Endothelial cell of umbilical vein (primary cell): Measurements from ENCODE around the gene MAPK13. TPM values are rescaled to one million over a fixed set of nuclear protein-coding genes. Genes with fewer than 3 reads are reported as not detected.

Experiments used
- BruUV-seq: library from RNA; stranded (reverse); fragments of 400-500 nt; replicated peaks from 2 replicates; lab custom pipeline; 2021; lab: Mats Ljungman, UMichigan
- CTCF ChIA-PET: fragments of 300-600, 350-600 bp; sonication (Branson Sonifier 250); formaldehyde crosslinking; loops from one replicate; lab custom pipeline; 2021; ENCODE audit warnings: antibody characterized with exemption, inconsistent platforms; lab: Charles Lee
- POLR2A ChIA-PET: fragments of 300-600, 350-600 bp; sonication (Branson Sonifier 250); formaldehyde crosslinking; loops from one replicate; lab custom pipeline; 2021; ENCODE audit warnings: antibody characterized with exemption, inconsistent platforms; lab: Charles Lee
- DNase-seq: peaks from one replicate; pipeline ENCODE4 v3.0.0-alpha.2; 2011; ENCODE audit warnings: low read depth, low spot score
- FAIRE-seq: peaks from 2 replicates; lab custom pipeline; 2011; peaks lifted over from hg19 to GRCh38; lab: Jason Lieb, UNC
- H2AFZ ChIP-seq: 2 replicates; pipeline ENCODE4 v1.6.0; 2012; ENCODE audit warnings: low read depth, low read length, control low read depth, inconsistent platforms
- H3K27ac ChIP-seq: 2 replicates; pipeline ENCODE4 v1.5.1; 2011; ENCODE audit warnings: low read depth, mild to moderate bottlenecking, control low read depth, low read length, moderate library complexity; ENCODE audit not compliant: insufficient read depth
- H3K27me3 ChIP-seq, 2 experiments: 2 replicates each; pipeline versions ENCODE4 v1.6.0 to v1.6.1; 2011; ENCODE audit warnings: low read length in 2 of 2, mixed read lengths in 1 of 2; ENCODE audit not compliant: control insufficient read depth in 2 of 2, insufficient read depth in 2 of 2
- H3K36me3 ChIP-seq, 2 experiments: 2 replicates in 1 of 2; 3 replicates in 1 of 2; pipeline ENCODE4 v1.5.1; 2011; ENCODE audit warnings: low read length in 2 of 2, mild to moderate bottlenecking in 1 of 2, moderate library complexity in 1 of 2; ENCODE audit not compliant: control insufficient read depth in 2 of 2, insufficient read depth in 2 of 2; ENCODE audit errors: extremely low read depth in 1 of 2
- H3K4me1 ChIP-seq: 3 replicates; pipeline ENCODE4 v1.5.1; 2011; ENCODE audit warnings: mild to moderate bottlenecking, low read length; ENCODE audit not compliant: control insufficient read depth, insufficient read depth; ENCODE audit errors: extremely low read depth
- H3K4me2 ChIP-seq: 2 replicates; pipeline ENCODE4 v1.6.1; 2011; ENCODE audit warnings: low read length, control low read depth, mixed read lengths; ENCODE audit not compliant: insufficient read depth
- H3K4me3 ChIP-seq, 3 experiments: fragments of 200-600 bp in 1 of 3; sonication (generic), shearing (Covaris generic) in 1 of 3; replicated peaks in 1 of 3; 2 replicates each; pipeline ENCODE4 v1.5.1; 2011 to 2016; ENCODE audit warnings: control low read depth in 3 of 3, low read length in 3 of 3, mild to moderate bottlenecking in 2 of 3, inconsistent platforms in 1 of 3, low read depth in 1 of 3, moderate library complexity in 1 of 3; ENCODE audit not compliant: insufficient read depth in 1 of 3
- H3K79me2 ChIP-seq: 2 replicates; pipeline ENCODE4 v1.6.0; 2012; ENCODE audit warnings: low read length, inconsistent platforms; ENCODE audit not compliant: control insufficient read depth, insufficient read depth
- H3K9ac ChIP-seq: replicated peaks from 2 replicates; pipeline ENCODE3; 2011; ENCODE audit warnings: low read length, control low read depth; ENCODE audit not compliant: insufficient read depth; ENCODE audit errors: extremely low read depth
- H3K9me1 ChIP-seq: replicated peaks from 3 replicates; pipeline ENCODE4 v1.6.0; 2011; ENCODE audit warnings: mild to moderate bottlenecking, low read length; ENCODE audit not compliant: control insufficient read depth, insufficient read depth; ENCODE audit errors: extremely low read depth
- H3K9me3 ChIP-seq: replicated peaks from 2 replicates; pipeline ENCODE4 v1.5.1; 2012; ENCODE audit warnings: low read length, inconsistent platforms; ENCODE audit not compliant: control insufficient read depth, insufficient read depth
- H4K20me1 ChIP-seq: replicated peaks from 2 replicates; pipeline ENCODE3; 2011; ENCODE audit warnings: mild to moderate bottlenecking, low read length; ENCODE audit not compliant: control insufficient read depth, insufficient read depth; ENCODE audit errors: extremely low read depth
- EZH2 ChIP-seq: IDR thresholded peaks from 2 replicates; pipeline ENCODE4 v1.6.1; 2012; ENCODE audit warnings: borderline replicate concordance, low read depth, mild to moderate bottlenecking, moderate library complexity, low read length, inconsistent platforms; ENCODE audit not compliant: severe bottlenecking
- FOS ChIP-seq: IDR thresholded peaks from 2 replicates; pipeline ENCODE4 v1.6.1; 2011; ENCODE audit warnings: mild to moderate bottlenecking, low read length, moderate library complexity, borderline replicate concordance; ENCODE audit not compliant: insufficient read depth
- GATA2 ChIP-seq: IDR thresholded peaks from 2 replicates; pipeline ENCODE4 v1.7.0; 2011; ENCODE audit warnings: low read depth, mild to moderate bottlenecking, moderate library complexity, mixed read lengths, low read length; ENCODE audit not compliant: insufficient read length, insufficient read depth
- JUN ChIP-seq: IDR thresholded peaks from 2 replicates; pipeline ENCODE4 v1.6.1; 2011; ENCODE audit warnings: borderline replicate concordance, low read depth; ENCODE audit not compliant: insufficient read length, insufficient read depth
- MYC ChIP-seq: IDR thresholded peaks from one replicate; pipeline ENCODE4 v1.6.1; 2011; ENCODE audit warnings: mild to moderate bottlenecking, low read depth, low read length
- POLR2A ChIP-seq: IDR thresholded peaks from 2 replicates; pipeline ENCODE4 v1.6.1; 2012; ENCODE audit warnings: low read depth, mild to moderate bottlenecking, control low read depth, low read length
- POLR2AphosphoS5 ChIP-seq: IDR thresholded peaks from 2 replicates; pipeline ENCODE4 v1.6.1; 2012; ENCODE audit warnings: low read depth, mild to moderate bottlenecking, control low read depth, low read length, moderate library complexity; ENCODE audit not compliant: insufficient read depth
- dilution Hi-C: fragments of 300-500 bp; cut with MboI; formaldehyde crosslinking; loops from one replicate; pipeline ENCODE4 v1.15.0; 2019; ENCODE audit warnings: low sequenced_read_pairs; ENCODE audit not compliant: extremely low pct_ligation_motif_present
- intact Hi-C: fragments of 100-400 bp; cut with micrococcal nuclease; formaldehyde crosslinking; loops from one replicate; pipeline ENCODE4 v1.10.0; 2022
- polyA plus RNA-seq, 4 experiments: library from polyadenylated mRNA; depleted of rRNA in 3 of 4; stranded (reverse) in 3 of 4; unstranded in 1 of 4; fragments of >200 nt; gene quantifications; 2 replicates each; pipeline versions ENCODE4 v1.2.1 to v1.2.3, GENCODE V29; 2011 to 2012; ENCODE audit warnings: missing spikeins in 1 of 4
- total RNA-seq: library from RNA; stranded (reverse); gene quantifications from 2 replicates; pipeline ENCODE4 v1.2.3, GENCODE V29; 2021
- TF ChIP-seq, protein P1 (sequence below): IDR thresholded peaks from 2 replicates; pipeline ENCODE4 v1.6.1; 2011; ENCODE audit not compliant: insufficient read depth, insufficient read length
- TF ChIP-seq, protein P2 (sequence below), 2 donors: IDR thresholded peaks; 1 replicate in 1 of 2; 2 replicates in 1 of 2; pipeline ENCODE4 v1.5.1; 2011; ENCODE audit warnings: low read length in 2 of 2, mild to moderate bottlenecking in 2 of 2, moderate library complexity in 2 of 2, control low read depth in 1 of 2, inconsistent platforms in 1 of 2, low read depth in 1 of 2; ENCODE audit not compliant: insufficient read depth in 1 of 2; ENCODE audit errors: extremely low read depth in 1 of 2

Gene MAPK13
- total and polyA plus RNA-seq, 2 donors (not counting 3 experiments of a cell fraction or from before 2014, with no cell fraction given) = 9.0 to 11.6 TPM

DNA sequence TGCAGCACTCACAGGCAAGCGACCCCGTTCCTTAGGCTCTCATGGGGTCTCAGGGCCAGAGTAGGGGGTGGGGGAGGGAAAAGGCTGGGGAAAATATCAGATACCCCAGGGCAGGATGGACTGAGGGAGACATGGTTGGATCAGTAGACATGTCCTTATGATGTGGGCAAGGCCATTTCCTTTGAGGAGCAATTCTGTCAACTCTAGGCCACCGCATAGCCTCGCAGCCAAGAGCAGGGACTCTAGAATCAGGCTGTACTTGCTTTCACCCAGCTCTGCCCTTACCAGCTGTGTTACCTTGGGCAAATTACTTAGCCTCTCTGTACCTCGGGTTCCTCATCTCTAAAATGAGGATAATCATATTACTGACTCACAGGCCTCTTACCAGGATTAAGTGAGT, 2.2 kb upstream of the MAPK13 start:
- dilution Hi-C loops (no loop called here), intact Hi-C loops (no loop called here)
- H4K20me1 ChIP-seq = no peaks in the 10 kb centered on the region
- H3K9me1 ChIP-seq = no peaks in the 10 kb centered on the region
- no peaks in the 10 kb centered on the region for H3K9me3 ChIP-seq
- POLR2A ChIA-PET = interaction anchor here (1.3 kb wide), 1 partner anchor 67 kb away, joined by 4 read pairs; no protein-coding TSS in a partner anchor
- FAIRE-seq = no peak
- no peaks in the 10 kb centered on the region for H3K79me2 ChIP-seq
- DNase-seq = no peak
- no peak overlapping the region for H2AFZ ChIP-seq
- peaks cover 49% of the 10 kb centered on the region for H3K4me1 ChIP-seq
- H3K36me3 ChIP-seq = no peaks in the 10 kb centered on the region
- H3K27me3 ChIP-seq = no peaks in the 10 kb centered on the region
- CTCF ChIA-PET = interaction anchor here (1.8 kb wide), 1 partner anchor 213 kb away, joined by 5 read pairs; no protein-coding TSS in a partner anchor
- no peak overlapping the region for H3K4me3 ChIP-seq
- peak overlapping the region; percentile 82 for H3K27ac ChIP-seq
- peak overlapping the region; percentile 1 for H3K4me2 ChIP-seq
- H3K9ac ChIP-seq = no peak overlapping the region
- BruUV-seq = no TSS peak
- TF ChIP-seq POLR2AphosphoS5 (no peak), FOS (no peak), MYC (no peak), GATA2 (no peak), EZH2 (no peak), JUN (no peak), POLR2A (no peak)
- TF ChIP-seq, protein P1, sequence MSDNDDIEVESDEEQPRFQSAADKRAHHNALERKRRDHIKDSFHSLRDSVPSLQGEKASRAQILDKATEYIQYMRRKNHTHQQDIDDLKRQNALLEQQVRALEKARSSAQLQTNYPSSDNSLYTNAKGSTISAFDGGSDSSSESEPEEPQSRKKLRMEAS = no peak
- TF ChIP-seq, protein P2, sequence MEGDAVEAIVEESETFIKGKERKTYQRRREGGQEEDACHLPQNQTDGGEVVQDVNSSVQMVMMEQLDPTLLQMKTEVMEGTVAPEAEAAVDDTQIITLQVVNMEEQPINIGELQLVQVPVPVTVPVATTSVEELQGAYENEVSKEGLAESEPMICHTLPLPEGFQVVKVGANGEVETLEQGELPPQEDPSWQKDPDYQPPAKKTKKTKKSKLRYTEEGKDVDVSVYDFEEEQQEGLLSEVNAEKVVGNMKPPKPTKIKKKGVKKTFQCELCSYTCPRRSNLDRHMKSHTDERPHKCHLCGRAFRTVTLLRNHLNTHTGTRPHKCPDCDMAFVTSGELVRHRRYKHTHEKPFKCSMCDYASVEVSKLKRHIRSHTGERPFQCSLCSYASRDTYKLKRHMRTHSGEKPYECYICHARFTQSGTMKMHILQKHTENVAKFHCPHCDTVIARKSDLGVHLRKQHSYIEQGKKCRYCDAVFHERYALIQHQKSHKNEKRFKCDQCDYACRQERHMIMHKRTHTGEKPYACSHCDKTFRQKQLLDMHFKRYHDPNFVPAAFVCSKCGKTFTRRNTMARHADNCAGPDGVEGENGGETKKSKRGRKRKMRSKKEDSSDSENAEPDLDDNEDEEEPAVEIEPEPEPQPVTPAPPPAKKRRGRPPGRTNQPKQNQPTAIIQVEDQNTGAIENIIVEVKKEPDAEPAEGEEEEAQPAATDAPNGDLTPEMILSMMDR (IDR thresholded peaks at IDR 0.05; ENCODE audit: extremely low read depth in 1 of 2, insufficient read depth in 1 of 2, low read depth in 1 of 2, low read length in 2 of 2) = no peak
